OCI-LY1 (cell line): ENCODE measurements around the gene HOXB4.

ENCODE experiments used
- H2AFZ ChIP-seq: fragments of 200-600 bp; sonication (generic), shearing (Covaris generic); 2 replicates; pipeline ENCODE4 v1.6.0; 2014; ENCODE audit warnings: antibody characterized with exemption, mild to moderate bottlenecking, low read length
- H3F3A ChIP-seq: fragments of 200-600 bp; sonication (generic), shearing (Covaris generic); 2 replicates; pipeline ENCODE4 v1.6.0; 2014; ENCODE audit warnings: mild to moderate bottlenecking, antibody characterized with exemption, low read length, moderate library complexity; ENCODE audit not compliant: insufficient read depth
- H3K27ac ChIP-seq: fragments of 200-600 bp; sonication (generic); 2 replicates; pipeline ENCODE4 v1.5.1; 2014; ENCODE audit warnings: low read length, mixed run types, mild to moderate bottlenecking, low read depth; ENCODE audit not compliant: poor library complexity, severe bottlenecking
- H3K27me3 ChIP-seq: fragments of 200-600 bp; sonication (generic); 2 replicates; pipeline ENCODE4 v1.6.0; 2014; ENCODE audit warnings: antibody characterized with exemption, mild to moderate bottlenecking, low read length, moderate library complexity; ENCODE audit not compliant: insufficient read depth
- H3K36me3 ChIP-seq: fragments of 200-600 bp; sonication (generic); 2 replicates; pipeline ENCODE4 v1.6.1; 2014; ENCODE audit warnings: mild to moderate bottlenecking, antibody characterized with exemption, low read length, moderate library complexity, mixed read lengths; ENCODE audit not compliant: insufficient read depth
- H3K4me1 ChIP-seq: fragments of 200-600 bp; sonication (generic); 2 replicates; pipeline ENCODE4 v1.5.1; 2014; ENCODE audit warnings: mild to moderate bottlenecking, low read length, moderate library complexity; ENCODE audit not compliant: insufficient read depth, severe bottlenecking
- H3K4me2 ChIP-seq: fragments of 200-600 bp; sonication (generic), shearing (Covaris generic); 2 replicates; pipeline ENCODE4 v1.6.1; 2014; ENCODE audit warnings: low read length
- H3K4me3 ChIP-seq: fragments of 200-600 bp; sonication (generic); 2 replicates; pipeline ENCODE4 v1.5.1; 2014; ENCODE audit warnings: low read length, low read depth, mild to moderate bottlenecking, mixed read lengths; ENCODE audit not compliant: poor library complexity, severe bottlenecking
- H3K79me2 ChIP-seq: fragments of 200-600 bp; shearing (Covaris generic); 2 replicates; pipeline ENCODE4 v1.6.1; 2016; ENCODE audit warnings: mixed run types, low read length, mixed read lengths; ENCODE audit not compliant: insufficient read depth
- H3K9ac ChIP-seq: fragments of 200-600 bp; sonication (generic), shearing (Covaris generic); 2 replicates; pipeline ENCODE4 v1.6.1; 2014; ENCODE audit warnings: mild to moderate bottlenecking, low read length, mixed read lengths
- H3K9me2 ChIP-seq: fragments of 200-600 bp; sonication (generic), shearing (Covaris generic); 2 replicates; pipeline ENCODE4 v1.6.1; 2014; ENCODE audit warnings: low read depth, mild to moderate bottlenecking, low read length, mixed read lengths
- H3K9me3 ChIP-seq: fragments of 200-600 bp; shearing (Covaris generic); 2 replicates; pipeline ENCODE4 v1.6.1; 2014; ENCODE audit warnings: low read length, mixed read lengths
- H4K20me1 ChIP-seq: fragments of 200-600 bp; sonication (generic), shearing (Covaris generic); 2 replicates; pipeline ENCODE4 v1.6.0; 2016; ENCODE audit warnings: mild to moderate bottlenecking, low read length; ENCODE audit not compliant: insufficient read depth
- EZH2 ChIP-seq: fragments of 200-600 bp; sonication (generic), shearing (Covaris generic); IDR thresholded peaks from 2 replicates; pipeline ENCODE4 v1.8.0; 2017; ENCODE audit warnings: borderline replicate concordance, mixed run types, mild to moderate bottlenecking, antibody characterized with exemption, low read length, moderate library complexity, mixed read lengths
- TF ChIP-seq, protein P1 (sequence below): fragments of 200-600 bp; sonication (generic), shearing (Covaris generic); IDR thresholded peaks from 2 replicates; pipeline ENCODE4 v1.5.1; 2017; ENCODE audit warnings: mild to moderate bottlenecking, antibody characterized with exemption, low read length, moderate library complexity, mixed read lengths

The HOXB4 gene

DNA sequence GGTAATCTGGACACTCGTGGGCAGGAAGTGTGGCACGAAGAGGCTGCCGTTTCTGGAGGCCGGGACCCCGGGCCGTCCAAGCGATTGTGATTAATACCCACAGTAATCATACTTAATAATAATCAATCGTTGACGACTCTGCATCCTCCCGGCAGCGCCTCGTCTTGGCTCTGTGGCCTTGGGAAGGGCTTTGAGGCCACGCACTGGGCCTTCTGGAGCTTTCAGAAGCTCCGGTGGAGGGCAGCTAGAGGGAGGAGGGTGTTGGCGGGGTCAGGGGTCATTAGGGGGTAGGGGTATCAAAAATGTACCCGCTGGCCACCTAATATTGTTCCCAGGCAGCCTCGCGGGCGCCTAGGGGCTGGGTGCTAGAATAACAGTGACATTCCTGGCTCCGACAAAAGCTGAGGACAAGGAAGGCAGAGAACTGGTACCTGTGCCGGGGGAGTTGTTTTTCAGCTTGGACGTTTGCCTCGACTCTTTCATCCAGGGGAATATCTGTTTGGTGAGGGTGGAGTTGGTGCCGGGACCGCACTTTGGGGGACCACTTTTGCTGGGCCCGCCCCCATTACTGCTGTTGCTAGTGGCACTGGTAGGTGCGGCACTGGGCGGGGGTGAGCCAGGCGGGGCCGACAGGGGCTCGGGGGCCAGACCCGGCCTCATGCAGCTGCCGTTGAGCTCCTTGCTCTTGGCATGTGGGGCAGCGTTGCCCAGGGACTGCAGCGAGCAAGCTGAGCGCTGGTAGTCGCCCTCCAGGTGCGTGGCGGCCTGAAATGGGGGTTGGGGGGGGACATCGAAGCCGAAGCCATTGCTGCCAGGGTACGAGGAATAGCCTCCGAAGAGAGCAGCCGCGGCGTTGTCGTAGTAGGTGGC, 26.3 kb downstream of the HOXB4 start:
- H3K9ac ChIP-seq = no peak overlapping the region
- H3K4me3 ChIP-seq = no peak overlapping the region
- H3K9me2 ChIP-seq = no peaks in the 10 kb centered on the region
- H3K27ac ChIP-seq = no peak overlapping the region
- no peaks in the 10 kb centered on the region for H4K20me1 ChIP-seq
- H3K36me3 ChIP-seq = no peaks in the 10 kb centered on the region
- H3K4me2 ChIP-seq = no peak overlapping the region
- no peak overlapping the region for H2AFZ ChIP-seq
- no peaks in the 10 kb centered on the region for H3K4me1 ChIP-seq
- H3F3A ChIP-seq = no peaks in the 10 kb centered on the region
- H3K9me3 ChIP-seq = no peaks in the 10 kb centered on the region
- no peaks in the 10 kb centered on the region for H3K79me2 ChIP-seq
- TF ChIP-seq EZH2 = no peak
- TF ChIP-seq, protein P1, sequence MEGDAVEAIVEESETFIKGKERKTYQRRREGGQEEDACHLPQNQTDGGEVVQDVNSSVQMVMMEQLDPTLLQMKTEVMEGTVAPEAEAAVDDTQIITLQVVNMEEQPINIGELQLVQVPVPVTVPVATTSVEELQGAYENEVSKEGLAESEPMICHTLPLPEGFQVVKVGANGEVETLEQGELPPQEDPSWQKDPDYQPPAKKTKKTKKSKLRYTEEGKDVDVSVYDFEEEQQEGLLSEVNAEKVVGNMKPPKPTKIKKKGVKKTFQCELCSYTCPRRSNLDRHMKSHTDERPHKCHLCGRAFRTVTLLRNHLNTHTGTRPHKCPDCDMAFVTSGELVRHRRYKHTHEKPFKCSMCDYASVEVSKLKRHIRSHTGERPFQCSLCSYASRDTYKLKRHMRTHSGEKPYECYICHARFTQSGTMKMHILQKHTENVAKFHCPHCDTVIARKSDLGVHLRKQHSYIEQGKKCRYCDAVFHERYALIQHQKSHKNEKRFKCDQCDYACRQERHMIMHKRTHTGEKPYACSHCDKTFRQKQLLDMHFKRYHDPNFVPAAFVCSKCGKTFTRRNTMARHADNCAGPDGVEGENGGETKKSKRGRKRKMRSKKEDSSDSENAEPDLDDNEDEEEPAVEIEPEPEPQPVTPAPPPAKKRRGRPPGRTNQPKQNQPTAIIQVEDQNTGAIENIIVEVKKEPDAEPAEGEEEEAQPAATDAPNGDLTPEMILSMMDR = no peak
- no peaks in the 10 kb centered on the region for H3K27me3 ChIP-seq

- no peak for TF ChIP-seq EZH2
- TF ChIP-seq, protein P1 = no peak
- no peaks in the 10 kb centered on the region for H3K36me3 ChIP-seq
- no peak overlapping the region for H3K4me3 ChIP-seq
- no peak overlapping the region for H3K27ac ChIP-seq
- no peaks in the 10 kb centered on the region for H3K27me3 ChIP-seq
- no peaks in the 10 kb centered on the region for H4K20me1 ChIP-seq
- no peaks in the 10 kb centered on the region for H3K9me2 ChIP-seq
- H2AFZ ChIP-seq = no peak overlapping the region
- H3K4me2 ChIP-seq = no peak overlapping the region
- H3K9me3 ChIP-seq = no peaks in the 10 kb centered on the region
- no peaks in the 10 kb centered on the region for H3K79me2 ChIP-seq
- H3F3A ChIP-seq = no peaks in the 10 kb centered on the region
- no peak overlapping the region for H3K9ac ChIP-seq
- H3K4me1 ChIP-seq = no peaks in the 10 kb centered on the region
Measured at GRCh38 chr17:48551214-48551555, 27.0 kb downstream of the HOXB4 start.

DNA sequence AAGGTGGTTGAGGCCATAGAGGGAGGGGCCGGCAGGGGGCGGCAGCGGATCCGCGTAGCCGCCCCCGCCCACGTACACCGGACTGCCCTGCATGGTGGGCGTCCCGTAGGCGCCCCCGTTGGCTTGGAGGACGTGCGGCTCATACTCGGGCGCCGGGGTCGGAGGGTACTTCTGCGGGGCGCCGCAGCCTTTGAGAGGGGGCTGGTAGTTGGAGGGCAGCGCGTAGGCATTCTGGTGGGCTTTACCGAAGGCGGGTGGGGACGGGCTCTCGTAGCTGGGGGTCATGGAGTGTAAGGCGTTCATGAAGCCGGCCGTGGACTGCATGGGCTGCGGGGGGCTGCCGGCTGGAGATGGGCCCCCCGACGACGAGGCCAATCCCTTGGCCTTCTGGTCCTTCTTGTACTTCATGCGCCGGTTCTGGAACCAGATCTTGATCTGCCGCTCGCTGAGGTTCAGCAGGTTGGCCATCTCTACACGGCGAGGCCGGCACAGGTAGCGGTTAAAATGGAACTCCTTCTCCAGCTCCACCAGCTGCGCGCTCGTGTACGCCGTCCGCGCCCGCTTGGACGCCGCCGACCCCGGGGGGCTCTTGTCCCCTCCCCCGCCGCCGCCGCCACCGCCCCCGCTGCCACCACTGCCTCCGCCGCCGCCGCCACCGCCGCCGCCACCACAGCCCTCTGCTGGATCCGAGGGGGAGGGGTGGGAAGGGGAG, 27.5 kb downstream of the HOXB4 start:
- H3K27ac ChIP-seq = no peak overlapping the region
- H3K9ac ChIP-seq = no peak overlapping the region
- no peaks in the 10 kb centered on the region for H3K36me3 ChIP-seq
- no peaks in the 10 kb centered on the region for H3K27me3 ChIP-seq
- no peaks in the 10 kb centered on the region for H3K4me1 ChIP-seq
- no peaks in the 10 kb centered on the region for H3F3A ChIP-seq
- no peaks in the 10 kb centered on the region for H4K20me1 ChIP-seq
- no peaks in the 10 kb centered on the region for H3K9me3 ChIP-seq
- H3K4me3 ChIP-seq = no peak overlapping the region
- H3K4me2 ChIP-seq = no peak overlapping the region
- no peak for TF ChIP-seq EZH2
- TF ChIP-seq, protein P1 = no peak
- no peaks in the 10 kb centered on the region for H3K79me2 ChIP-seq
- H3K9me2 ChIP-seq = no peaks in the 10 kb centered on the region
- H2AFZ ChIP-seq = no peak overlapping the region
